NCI-H2107 (cell line): Measurements from ENCODE around the gene NPPB.

Experiments used
- DNase-seq: peaks from one replicate; lab custom pipeline; 2025; lab: John Stamatoyannopoulos, UW

Gene NPPB

DNA sequence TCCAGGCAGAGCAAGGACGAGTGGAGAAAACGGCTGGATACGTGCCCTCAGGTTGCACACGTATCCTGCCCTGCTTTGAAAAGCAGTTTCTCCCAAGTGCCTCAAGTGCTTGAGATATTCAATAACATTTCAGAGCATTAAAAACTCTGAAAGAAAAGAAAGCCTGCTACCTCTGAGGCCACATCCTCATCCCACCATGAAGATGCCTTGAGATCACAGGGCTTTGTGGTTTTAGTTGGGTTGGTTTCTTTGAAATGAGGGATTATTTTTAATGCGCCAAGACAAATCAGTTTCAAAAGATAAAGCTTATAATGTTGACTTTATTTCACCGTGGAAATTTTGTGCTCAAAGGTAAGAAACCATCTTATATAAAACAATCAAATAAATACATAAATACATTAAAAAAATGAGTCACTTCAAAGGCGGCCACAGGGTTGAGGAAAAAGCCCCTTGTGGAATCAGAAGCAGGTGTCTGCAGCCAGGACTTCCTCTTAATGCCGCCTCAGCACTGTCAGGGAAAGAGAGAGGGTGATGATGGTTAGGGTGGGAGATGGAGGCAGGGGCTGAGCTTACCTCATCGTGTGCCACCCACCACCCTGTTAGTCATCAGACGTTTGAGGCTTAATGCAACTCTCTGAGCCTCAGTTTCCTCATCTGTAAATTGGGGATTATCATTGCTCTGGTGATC lies 1.4 kb downstream of the NPPB start:
- no peak for DNase-seq

- DNase-seq = no peak
Observed at GRCh38 chr1:11856698-11857097, 2.0 kb downstream of the NPPB start.

DNA sequence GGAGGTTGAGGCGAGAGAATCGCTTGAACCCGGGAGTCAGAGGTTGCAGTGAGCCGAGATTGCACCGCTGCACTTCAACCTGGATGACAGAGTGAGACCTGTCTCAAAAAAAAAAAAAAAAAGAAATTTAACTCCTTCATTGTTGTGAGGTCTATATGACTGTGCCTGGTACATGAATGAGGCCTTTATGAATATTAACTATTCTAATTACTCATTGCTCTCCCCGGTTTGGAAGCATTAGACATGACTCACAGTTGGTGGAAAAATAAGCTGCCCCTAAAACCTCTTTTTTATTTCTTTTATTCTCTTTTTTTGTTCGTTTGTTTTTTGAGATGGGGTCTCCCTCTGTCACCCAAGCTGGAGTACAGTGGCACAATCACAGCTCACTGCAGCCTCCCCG lies 3.3 kb downstream of the NPPB start:
- DNase-seq = no peak

- no peak for DNase-seq
Observed at GRCh38 chr1:11854519-11854918, 4.2 kb downstream of the NPPB start.

DNA sequence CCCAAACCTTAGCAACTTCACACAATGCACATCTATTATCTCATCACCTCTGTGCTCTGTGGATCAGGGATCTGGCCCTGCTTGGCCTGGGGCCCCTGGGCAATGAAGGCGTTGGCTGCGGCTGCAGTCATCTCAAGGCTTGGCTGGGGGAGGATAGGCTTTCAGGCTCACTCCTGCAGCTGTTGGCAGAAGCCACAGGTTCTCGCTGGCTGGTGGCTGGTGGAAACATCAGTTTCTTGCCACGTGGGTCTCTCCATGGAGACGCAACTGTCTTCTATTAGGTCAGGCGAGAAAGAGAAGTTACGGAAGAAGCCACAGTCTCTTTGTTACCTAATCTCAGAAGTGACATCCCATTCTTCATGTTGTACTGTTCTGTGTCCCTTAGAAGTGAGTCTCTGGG lies 7.6 kb downstream of the NPPB start:
- DNase-seq = no peak

DNA sequence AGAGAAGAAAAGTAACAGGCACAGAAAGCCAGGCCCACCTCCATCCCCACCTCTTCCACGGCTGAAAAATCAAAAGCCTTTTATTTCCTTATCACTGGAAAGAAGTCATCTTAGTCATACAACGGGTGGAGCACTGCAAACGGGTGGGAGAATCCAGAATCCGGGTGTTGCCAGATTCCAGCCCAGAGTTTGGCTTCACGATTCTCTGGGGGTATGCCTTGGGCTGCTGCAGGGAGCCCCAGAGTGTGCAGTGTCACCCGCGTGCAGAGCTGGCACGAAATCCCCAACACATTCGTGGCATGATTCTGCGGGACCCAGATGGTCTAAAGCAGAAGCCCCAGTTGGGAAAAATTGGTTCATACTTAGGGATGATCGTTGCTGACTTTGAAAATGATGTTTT lies 8.6 kb downstream of the NPPB start:
- DNase-seq = no peak

DNA sequence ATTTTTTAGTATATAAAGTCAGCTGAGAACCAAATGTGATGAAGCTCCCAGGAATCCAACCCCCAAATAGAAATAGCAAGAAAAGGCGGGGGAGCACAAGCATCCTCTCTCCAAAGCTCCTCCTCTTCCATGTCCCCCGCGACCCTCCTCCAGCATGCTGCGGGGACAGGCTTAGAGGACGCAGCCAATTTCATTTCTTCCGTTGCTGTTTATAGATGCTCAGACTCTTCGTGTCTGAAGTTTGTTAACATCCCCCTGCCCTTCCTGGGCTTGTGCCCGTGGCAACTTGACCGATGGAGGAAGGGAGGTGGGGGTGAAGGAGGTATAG lies 10.4 kb downstream of the NPPB start:
- DNase-seq = no peak

DNA sequence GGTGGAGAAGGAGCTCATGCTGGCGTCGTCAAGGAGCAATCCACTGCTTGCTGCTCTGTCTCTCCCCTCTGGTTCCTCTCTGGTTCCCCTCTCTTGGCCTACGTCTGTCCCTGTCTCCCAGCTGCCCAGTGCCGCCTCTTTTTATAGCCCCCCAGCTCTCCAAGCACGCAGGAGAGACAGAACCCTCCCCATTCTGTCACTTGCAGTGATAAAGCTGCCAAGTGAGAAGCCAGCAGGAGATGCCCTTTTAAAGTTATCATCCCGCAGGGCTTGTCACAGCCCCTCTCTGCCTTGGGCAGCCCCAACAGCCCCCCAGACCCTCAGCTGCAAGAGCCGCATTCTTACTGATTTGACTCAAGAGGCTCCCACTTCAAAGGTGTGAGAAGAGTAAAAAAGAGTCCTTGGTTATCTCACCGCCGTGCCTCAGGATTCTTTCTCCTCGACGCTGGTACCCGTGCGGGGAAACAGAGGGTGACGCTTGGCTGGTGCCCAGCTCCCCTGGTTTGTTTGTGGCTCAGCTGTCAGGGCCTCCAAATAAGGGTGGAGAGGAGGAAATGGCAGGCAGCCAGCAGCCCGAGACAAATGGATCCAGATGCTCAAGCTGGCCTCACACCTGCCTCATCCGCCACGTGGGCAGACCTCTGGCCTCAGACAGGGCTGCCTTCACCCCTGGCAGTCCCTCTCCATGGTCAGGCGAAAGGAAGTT lies 10.9 kb downstream of the NPPB start, which contains the start of gene NPPA:
Gene NPPA (minus strand): TSS at position 117 of the 706 bp plus-strand sequence. CDS start 99 bp downstream, at position 18.
- DNase-seq = peak; percentile 78

DNA sequence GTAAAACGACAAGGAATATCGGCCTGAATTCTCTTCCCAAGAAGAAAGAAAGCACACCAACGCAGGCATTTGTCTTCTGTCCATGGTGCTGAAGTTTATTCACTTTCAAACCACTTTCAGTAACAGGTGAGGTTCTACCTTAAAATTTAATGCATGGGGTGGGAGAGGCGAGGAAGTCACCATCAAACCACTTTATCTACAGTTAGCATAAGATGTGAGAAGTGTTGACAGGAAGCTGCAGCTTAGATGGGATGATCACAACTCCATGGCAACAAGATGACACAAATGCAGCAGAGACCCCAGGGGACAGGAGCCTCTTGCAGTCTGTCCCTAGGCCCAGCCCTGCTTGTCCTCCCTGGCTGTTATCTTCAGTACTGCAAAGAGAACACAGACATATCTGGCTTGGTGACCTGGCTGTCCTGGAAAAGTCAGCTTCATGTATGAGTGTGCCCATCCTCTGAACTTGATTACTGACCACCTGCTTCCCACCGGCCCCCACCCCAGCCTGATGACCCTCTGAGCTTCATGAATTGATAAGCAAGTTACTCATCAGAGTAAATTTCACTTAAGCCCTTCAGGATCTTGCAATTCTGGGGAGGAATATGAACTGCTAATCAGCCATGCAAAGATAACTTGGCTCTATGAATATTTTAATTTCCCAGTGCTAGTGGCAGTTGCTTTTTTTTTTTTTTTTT lies 13.0 kb downstream of the NPPB start:
- DNase-seq = no peak

DNA sequence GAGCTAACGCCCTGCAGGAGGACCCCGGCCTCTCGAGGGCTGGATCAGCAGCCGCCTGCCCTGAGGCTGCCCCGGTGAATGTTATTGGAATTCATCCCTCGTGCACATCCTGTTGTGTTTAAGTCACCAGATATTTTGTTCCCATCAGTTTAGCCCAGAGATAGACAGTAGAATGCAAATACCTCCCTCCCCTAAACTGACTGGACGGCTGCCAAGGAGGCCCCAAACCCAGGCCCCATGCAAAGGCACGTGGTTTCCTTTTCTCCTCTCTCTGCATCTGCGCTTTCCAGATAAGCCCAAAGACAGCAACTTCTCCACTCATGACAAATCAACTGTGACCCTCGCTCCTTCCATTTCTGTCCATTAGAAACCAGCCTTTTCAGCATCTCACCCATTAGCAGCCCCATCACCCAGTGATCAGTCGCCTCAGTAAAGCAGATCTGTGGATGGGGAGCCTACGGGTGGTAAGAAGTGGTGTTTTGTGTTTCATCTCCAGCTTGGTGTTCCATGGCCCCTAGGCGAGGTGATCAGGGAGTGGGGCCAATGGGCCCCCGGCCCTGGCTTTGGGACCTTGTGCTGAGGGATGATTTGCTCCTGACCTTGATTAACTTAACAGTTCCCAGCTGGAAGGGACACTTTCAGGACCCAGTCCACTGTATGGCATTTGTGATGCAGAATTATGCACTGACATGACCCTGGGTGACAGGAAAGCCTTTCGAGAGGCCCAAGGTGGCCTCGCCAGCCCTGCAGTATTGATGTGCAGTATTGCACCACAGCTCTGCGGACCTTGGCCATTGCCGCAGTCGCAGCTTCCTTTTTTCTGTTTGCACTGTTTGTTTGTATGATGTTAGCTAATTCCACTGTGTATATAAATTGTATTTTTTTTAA lies 16.3 kb downstream of the NPPB start:
- no peak for DNase-seq

GRCh38 chr1:11841245-11842153 lies 17.2 kb downstream of the NPPB start:
- no peak for DNase-seq

DNA sequence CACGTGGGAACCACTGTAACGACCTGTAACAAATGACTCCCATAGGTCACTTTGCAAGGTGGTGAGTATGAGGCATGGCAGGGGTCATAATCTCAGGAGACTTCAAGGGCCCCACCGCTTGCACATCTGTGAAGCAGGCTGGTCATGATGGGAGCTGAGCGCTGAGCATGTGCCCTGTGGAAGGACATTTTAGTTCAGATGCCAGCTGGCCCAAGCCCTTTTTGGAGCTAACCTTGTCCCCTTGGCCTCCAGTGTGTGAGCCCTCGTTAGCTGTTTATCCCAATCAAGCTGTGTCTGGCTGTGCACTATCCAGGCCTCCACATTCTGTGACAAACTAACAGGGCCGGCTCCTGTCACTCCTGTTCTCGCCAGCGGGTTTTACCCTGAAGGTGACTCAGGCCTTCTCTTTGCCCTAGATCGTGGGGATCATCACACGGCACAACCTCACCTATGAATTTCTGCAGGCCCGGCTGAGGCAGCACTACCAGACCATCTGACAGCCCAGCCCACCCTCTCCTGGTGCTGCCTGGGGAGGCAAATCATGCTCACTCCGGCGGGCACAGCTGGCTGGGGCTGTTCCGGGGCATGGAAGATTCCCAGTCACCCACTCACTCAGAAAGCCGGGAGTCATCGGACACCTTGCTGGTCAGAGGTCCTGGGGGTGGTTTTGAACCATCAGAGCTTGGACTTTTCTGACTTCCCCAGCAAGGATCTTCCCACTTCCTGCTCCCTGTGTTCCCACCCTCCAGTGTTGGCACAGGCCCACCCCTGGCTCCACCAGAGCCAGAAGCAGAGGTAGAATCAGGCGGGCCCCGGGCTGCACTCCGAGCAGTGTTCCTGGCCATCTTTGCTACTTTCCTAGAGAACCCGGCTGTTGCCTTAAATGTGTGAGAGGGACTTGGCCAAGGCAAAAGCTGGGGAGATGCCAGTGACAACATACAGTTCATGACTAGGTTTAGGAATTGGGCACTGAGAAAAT lies 18.7 kb downstream of the NPPB start:
- no peak for DNase-seq

- DNase-seq = peak; percentile 71
Observed at GRCh38 chr1:11838349-11839272, 20.1 kb downstream of the NPPB start.

DNA sequence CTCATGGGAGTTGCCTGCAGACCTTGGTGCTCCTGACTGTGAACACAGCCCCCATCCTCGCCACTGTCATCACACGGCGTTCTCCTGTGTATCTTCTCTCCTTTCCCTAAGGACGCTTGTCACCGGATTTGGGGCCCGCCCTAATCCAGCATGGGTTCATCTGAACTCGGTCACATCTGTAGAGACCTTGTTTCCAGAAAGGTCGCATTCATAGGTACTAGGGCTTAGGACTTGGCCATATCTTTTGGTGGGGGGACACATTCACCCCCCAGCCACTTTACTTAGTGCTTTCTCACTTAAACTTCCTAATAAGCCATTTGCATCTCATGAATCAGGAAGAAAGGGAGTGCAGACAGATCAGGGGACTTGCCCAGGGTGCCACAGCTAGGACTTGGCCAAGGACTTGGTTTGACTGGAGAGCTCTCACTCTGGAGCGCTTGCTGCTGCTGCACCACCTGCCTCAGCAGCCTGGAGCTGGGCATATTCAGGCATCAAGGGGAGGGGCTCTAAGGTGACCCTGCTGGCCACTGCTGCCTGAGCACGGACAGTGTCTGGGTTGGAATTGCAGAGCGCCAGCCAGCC lies 20.9 kb downstream of the NPPB start:
- no peak for DNase-seq

GRCh38 chr1:11836955-11837766 lies 21.6 kb downstream of the NPPB start:
- DNase-seq = no peak

DNA sequence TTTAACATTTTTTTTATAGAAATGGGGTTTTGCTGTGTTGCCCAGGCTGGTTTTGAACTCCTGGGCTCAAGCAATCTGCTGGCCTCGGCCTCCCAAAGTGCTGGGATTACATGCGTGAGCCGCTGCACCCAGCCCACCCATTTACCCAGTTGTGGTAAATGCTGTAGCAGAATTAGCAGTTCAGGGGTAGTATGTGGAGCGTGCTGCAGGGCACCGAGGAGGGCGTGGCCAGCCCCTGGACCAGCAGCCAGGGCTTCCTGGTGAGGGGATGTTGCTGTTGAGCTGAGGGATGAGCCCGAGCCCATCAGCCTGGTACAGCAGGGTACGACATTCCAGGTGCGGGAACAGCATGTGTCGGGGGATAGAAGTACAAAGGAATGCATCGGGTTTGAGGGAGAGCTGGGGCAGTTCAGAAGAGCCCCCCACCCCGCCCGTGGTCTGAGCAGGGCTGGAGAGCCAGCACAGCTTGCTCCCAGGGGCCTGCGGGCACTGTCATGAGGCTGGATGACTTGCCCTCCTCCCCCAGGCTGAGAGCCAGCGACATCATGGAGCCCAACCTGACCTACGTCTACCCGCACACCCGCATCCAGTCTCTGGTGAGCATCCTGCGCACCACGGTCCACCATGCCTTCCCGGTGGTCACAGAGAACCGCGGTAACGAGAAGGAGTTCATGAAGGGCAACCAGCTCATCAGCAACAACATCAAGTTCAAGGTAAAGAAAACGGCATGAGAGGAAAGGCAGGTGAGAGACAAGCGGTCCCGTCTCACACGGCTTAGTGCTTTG lies 23.1 kb downstream of the NPPB start:
- DNase-seq = no peak

DNA sequence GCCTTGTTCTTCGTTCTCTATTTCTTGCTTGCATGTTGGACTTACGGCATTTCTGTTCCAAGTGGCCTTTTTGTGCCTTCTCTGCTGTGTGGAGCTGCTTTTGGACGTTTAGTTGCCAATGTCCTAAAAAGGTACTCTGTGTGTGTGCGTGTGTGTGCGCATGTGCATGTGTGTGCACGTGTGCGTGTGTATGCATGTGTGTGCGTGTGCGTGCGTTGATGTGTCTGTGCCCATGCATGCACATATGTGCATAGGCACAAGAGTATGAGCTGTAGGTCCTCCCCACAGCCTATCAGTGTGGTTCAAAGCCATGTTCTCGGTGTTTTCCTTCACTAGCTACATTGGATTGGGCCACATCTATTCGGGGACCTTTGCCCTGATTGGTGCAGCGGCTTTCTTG lies 24.8 kb downstream of the NPPB start:
- DNase-seq = no peak
